NCI-H1436 treated with DMSO at 0.1 percent for 48 hours (cell line): ENCODE data around the gene ABCB10.
"Not testable (repeated sequence)": the region's sequence is repeated elsewhere in the genome, so short reads cannot be mapped to it uniquely, and the experiment has no call there.

Experiments
- DNase-seq: peaks from one replicate; lab custom pipeline; 2025; lab: John Stamatoyannopoulos, UW

The ABCB10 gene

GRCh38 chr1:229572286-229572685, 13.8 kb upstream of the ABCB10 start:
- peak; percentile 90 for DNase-seq

DNA sequence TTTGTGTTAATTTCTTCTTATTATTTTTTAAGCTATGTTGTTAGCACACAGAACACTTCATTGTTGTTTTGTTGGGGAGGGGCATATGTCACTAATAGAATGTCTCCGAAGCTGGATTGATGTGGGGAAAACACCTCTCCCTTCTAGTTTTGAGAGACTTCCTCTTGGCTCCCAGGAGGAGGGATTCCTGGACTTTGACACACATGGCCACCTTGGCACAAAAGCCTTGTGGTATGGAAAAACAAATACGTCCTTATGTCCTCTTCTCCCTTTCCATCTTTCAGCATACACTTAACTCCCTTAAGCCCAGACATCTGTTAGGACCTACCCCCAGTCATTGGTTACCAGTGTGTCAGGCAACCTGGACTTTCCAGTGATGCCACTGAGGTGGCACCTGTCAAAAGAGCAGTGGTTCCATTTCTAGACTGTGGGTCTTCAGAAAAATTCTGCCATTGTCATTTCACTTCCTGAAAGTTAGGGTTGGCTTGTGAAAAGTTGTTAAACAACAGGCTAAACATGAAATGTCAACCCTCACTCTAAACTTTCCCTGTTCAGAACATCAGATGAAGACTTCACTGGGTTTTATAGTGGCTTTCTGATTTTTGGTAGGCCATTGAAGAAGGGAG, 12.5 kb upstream of the ABCB10 start:
- no peak for DNase-seq

DNA sequence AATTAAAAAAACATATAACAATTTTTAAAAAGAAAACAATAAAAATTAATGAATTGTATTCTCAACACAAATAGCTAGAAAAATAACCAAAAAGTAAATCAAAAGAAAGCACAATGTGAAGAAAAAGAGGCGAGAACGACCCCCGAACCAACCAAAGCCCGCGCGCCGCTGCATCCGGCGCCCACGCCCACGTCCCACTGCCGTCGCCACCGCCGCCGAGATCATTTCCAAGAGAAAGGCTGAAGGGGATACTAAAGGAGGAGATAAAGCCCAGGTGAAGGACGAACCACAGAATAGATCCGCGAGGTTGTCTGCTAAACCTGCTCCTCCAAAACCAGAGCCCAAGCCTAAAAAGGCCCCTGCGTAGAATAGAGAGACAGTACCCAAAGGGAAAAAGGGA, 11.8 kb upstream of the ABCB10 start:
- DNase-seq = no peak

DNA sequence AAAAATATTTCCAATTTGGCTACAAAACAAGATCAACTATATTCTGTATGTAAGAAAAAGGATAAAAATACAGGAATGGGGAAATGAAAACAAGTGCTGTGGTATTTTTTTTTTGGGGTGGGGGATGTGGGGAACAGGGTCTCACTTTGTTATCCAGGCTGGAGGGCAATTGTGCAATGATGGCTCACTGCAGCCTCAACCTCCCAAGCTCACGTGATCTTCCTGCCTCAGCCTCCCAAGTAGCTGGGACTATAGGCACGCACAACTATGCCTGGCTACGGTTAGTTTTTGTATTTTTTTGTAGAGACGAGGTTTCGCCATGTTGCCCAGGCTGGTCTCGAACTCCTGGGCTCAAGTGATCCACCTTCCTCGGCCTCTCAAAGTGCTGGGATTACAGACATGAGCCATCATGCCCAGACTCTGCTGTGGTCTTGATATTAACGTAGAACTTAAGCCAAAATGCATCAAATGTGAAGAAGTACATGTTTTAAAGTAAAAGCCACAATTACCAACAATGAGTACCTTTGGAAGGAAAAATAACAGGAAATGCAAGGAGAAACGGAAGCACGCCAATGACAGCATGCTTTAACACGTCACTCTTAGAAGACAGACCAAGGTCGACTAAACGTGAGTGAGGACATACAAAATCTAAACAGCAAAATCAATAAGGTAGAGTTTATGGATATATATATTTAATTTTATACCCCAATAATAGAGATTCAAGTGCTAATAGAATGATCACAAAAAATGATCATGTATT, 8.8 kb upstream of the ABCB10 start:
- no peak for DNase-seq

DNA sequence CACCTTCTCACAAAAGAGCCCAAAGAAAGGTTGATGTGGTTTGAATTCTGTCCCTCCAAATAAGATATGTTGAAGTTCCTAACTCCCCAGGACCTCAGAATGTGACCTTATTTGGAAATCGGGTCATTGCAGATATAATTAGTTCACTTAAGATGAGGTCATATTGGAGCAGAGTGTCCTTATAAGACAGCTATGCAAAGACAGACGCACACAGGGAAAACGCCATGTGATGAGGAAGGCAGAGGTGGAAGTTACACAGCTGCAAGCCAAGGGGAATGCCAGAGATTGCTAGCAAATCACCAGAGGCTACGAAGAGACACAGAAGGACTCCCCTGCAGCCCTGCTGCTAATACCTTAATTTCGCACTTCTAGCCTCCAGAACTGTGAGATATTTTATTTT, 5.2 kb upstream of the ABCB10 start:
- no peak for DNase-seq

- DNase-seq = no peak
These were observed 4.7 kb upstream of the ABCB10 start for GRCh38 chr1:229563241-229563640.

DNA sequence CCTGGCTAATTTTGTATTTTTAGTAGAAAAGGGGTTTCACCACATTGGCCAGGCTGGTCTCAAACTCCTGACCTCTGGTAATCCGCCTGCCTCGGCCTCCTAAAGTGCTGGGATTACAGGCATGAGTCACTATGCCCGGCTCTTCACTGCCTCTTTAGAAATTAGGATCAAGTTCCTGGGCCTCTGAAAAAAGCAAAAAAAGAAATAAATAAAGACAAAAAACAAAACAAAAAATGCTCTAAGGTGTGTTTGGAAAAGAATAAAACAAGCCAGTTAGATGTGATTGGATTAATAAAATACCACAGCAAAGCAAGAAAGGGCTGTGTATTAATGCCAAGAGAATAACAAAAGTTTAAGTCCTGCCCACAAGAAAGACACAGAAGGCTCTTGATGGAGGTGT, 4.2 kb upstream of the ABCB10 start:
- no peak for DNase-seq

GRCh38 chr1:229561141-229561540, 2.6 kb upstream of the ABCB10 start:
- DNase-seq = no peak

DNA sequence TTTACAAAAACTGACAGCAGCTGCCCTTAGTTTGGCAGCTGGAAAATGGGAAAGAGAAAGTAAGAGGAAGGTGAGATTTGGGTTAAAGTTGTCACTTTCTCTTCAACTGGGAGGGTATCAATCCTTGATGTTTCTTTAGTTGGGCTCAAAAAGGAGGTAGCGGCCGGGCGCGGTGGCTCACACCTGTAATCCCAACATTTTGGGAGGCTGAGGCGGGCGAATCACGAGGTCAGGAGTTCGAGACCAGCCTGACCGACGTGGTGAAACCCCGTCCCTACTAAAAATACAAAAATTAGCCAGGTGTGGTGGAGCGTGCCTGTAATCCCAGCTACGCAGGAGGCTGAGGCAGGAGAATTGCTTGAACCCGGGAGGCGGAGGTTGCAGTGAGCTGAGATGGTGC, 1.6 kb upstream of the ABCB10 start:
- not testable (repeated sequence) for DNase-seq

- not testable (repeated sequence) for DNase-seq
These were observed 862 bp upstream of the ABCB10 start for GRCh38 chr1:229559336-229559801.

DNA sequence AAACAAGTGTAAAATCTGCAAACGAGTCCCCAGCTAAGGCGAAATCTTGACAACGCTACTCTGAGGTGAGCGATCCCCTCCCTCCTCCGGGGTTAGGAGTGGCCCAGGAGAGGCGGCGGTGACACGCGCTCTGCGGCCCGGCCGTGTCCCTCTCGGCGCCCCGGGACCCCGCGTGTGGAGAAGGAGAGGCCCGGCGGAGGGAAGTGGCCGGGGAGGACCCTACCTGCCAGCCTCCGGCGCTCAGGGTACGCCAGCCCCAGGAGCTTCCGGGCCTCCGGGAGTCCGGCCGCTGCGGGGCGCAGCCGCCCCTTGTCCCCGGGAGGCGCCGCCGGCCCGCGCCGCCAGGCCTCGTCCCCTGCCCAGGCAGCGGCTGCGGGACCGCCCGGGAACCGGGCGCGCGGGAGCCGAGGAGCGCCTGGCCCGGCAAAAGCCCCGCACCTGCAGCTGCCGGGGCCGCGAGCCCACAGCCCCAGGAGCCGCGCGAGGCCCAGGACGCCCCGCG, 543 bp downstream of the ABCB10 start:
- no peak for DNase-seq

DNA sequence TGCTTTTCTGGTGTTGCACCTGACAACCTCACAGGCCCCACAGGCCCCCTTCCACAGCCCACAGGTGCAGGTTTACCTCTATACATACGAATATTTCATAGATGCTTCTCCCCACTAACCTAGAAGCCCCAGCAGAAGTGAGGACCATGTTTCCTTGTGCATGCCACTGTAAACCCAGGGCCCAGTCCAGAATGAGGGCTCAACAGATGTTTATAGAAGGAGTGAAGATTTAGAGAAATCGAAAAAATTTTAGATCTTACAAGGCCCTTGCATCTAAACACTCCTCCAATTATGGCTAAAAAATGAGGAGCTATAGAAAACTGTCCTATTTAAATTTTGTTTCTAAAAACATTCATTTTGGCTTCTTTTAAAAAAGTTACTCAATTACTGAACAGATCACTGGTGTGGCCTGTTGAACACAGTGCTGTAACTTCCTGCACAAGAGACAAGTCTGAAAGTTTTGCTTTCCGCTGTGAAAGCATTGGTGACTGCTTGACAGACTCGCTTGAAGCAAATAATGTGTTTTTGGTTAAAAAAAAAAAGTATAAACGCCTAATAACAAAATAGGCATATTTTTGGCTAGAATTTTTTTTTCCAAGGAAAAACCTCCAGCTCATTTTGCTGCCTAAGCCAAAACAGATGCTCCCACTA, 1.2 kb downstream of the ABCB10 start:
- DNase-seq = no peak

GRCh38 chr1:229554886-229555621, 3.5 kb downstream of the ABCB10 start:
- DNase-seq = no peak

GRCh38 chr1:229553621-229554130, 4.8 kb downstream of the ABCB10 start:
- DNase-seq = no peak

- no peak for DNase-seq
These were observed 5.8 kb downstream of the ABCB10 start for GRCh38 chr1:229552732-229553131.

- no peak for DNase-seq
These were observed 7.5 kb downstream of the ABCB10 start for GRCh38 chr1:229550812-229551567.

DNA sequence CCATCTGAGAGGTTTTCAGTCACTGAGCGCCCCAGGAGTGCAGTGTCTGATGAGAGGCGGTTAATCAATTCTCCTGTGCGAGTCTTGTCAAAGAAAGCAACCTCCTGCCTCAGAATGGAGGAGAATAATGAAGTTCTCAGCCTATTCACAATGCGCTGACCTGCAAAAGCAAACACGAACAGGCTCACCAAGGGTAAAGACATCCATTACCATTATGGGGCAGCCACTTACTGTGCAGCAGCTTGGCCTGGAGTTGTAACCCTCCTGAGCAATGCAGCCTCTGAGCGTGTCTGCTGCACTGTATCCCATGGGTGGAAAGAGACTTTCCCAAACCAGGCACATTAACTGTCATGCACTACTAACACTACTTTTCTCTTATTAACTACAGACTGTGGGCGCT, 11.0 kb downstream of the ABCB10 start:
- DNase-seq = no peak

- no peak for DNase-seq
These were observed 13.9 kb downstream of the ABCB10 start for GRCh38 chr1:229544587-229544986.

GRCh38 chr1:229539863-229540506, 18.5 kb downstream of the ABCB10 start:
- no peak for DNase-seq

DNA sequence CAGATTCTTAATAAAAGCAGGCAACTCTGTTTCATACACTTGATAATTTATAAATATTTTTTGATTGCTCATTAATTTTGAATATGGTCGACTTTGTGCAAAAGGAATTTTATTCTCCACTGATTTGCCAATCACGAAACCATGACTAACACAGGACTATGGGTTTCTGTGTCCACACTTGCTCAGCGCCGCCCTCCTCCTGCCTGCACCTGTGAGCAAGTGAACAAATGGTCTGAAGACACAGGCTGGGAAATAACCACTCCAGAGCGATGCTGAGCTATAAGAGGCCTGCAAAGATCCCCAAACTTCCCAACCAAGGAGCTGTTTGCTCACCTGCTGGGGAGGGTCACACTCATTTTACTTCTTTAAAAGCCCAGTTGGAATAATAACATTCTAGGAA, 19.6 kb downstream of the ABCB10 start:
- DNase-seq = no peak

- no peak for DNase-seq
These were observed 20.6 kb downstream of the ABCB10 start for GRCh38 chr1:229537894-229538293.
